Vagina (tissue), 2 donors: ENCODE data around the gene GATA2.

ENCODE experiments used
- POLR2A ChIP-seq, 2 donors: fragments of 450-650 bp; IDR thresholded peaks; one replicate each; pipeline ENCODE4 v1.6.1; 2017; ENCODE audit warnings: antibody characterized with exemption in 2 of 2, mild to moderate bottlenecking in 2 of 2, moderate library complexity in 2 of 2
- POLR2AphosphoS5 ChIP-seq, 2 donors: sonication (generic); formaldehyde crosslinking; IDR thresholded peaks; one replicate each; pipeline ENCODE4 v1.9.0; 2017; ENCODE audit warnings: antibody characterized with exemption in 2 of 2, mild to moderate bottlenecking in 2 of 2, low read depth in 1 of 2; ENCODE audit not compliant: insufficient read depth in 1 of 2

DNA sequence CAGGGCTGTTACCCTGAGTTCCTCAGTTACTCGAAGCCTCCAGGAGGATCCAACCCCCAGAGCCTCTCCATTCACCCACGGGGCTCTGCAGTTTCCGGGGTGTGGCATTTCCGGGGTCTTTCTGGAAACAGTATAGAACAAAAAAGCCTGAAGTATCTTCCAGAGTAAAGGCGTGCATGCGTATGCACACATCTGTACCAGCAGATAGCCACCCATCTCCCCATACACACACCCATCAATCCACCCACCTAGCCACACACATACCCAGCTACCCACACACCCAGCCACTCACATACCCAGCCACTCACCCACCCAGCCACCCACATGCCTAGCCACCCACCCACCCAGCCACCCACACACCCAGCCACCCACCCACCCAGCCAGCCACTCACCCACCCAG is 23.4 kb downstream of the GATA2 start:
- TF ChIP-seq POLR2A (IDR thresholded peaks at IDR 0.05) (no peak), POLR2AphosphoS5 (IDR thresholded peaks at IDR 0.05; ENCODE audit: insufficient read depth in 1 of 2, low read depth in 1 of 2) (no peak)
